Uterus (tissue), 4 donors: ENCODE data around the gene KRTAP5-1. TPM values are rescaled to one million over a fixed set of nuclear protein-coding genes. Genes with fewer than 3 reads are reported as not detected.
"Not testable (repeated sequence)": the region's sequence is repeated elsewhere in the genome, so short reads cannot be mapped to it uniquely, and the experiment has no call there.

Source experiments
- DNase-seq, 2 donors: peaks; one replicate each; pipeline ENCODE4 v3.0.0-alpha.2; 2019 to 2020
- H3K27ac ChIP-seq, 2 donors: fragments of 200-600 bp; sonication (generic); 1 replicate in 1 of 2; 2 replicates in 1 of 2; pipeline ENCODE4 v1.5.1; 2016 to 2018
- H3K27me3 ChIP-seq, 2 donors: fragments of 200-600 bp; sonication (generic); one replicate each; pipeline ENCODE4 v1.5.1; 2018 to 2019; ENCODE audit warnings: control low read depth in 1 of 2
- H3K36me3 ChIP-seq, 2 donors: fragments of 200-600 bp; sonication (generic); one replicate each; pipeline ENCODE4 v1.5.1; 2019; ENCODE audit warnings: control low read depth in 1 of 2
- H3K4me1 ChIP-seq, 2 donors: fragments of 200-600 bp; sonication (generic); one replicate each; pipeline ENCODE4 v1.5.1; 2018 to 2019; ENCODE audit warnings: control low read depth in 1 of 2
- H3K4me3 ChIP-seq, 2 donors: fragments of 200-600 bp; sonication (generic); 1 replicate in 1 of 2; 2 replicates in 1 of 2; pipeline ENCODE4 v1.5.1; 2018 to 2019; ENCODE audit warnings: mild to moderate bottlenecking in 1 of 2
- H3K9me3 ChIP-seq, 2 donors: fragments of 200-600 bp; sonication (generic); one replicate each; pipeline ENCODE4 v1.5.1; 2019; ENCODE audit warnings: control low read depth in 1 of 2
- POLR2A ChIP-seq, 2 donors: fragments of 450-650 bp; IDR thresholded peaks; one replicate each; pipeline ENCODE4 v1.6.1; 2016; ENCODE audit warnings: antibody characterized with exemption in 2 of 2, mild to moderate bottlenecking in 1 of 2, moderate library complexity in 1 of 2
- intact Hi-C: fragments of 100-400 bp; cut with DNase I; formaldehyde crosslinking; loops from one replicate; pipeline ENCODE4 v1.15.1; 2023; ENCODE audit warnings: low total_unique reads
- total RNA-seq, 4 donors: library from RNA; depleted of rRNA in 3 of 4; stranded (reverse); fragments of >200 nt in 3 of 4; gene quantifications; one replicate each; pipeline versions ENCODE4 v1.1.0 to v1.2.4, GENCODE V29; 2014 to 2023
- TF ChIP-seq, protein P1 (sequence below), 4 experiments: fragments of 200-600 bp in 2 of 4; fragments of 450-650 bp in 2 of 4; sonication (generic) in 2 of 4; IDR thresholded peaks; one replicate each; pipeline ENCODE4 v1.5.1; 2016 to 2019; ENCODE audit warnings: antibody characterized with exemption in 4 of 4, mild to moderate bottlenecking in 2 of 4, moderate library complexity in 1 of 4
- donor health status: DM: yes; HTN: yes; CAD: no.

Gene KRTAP5-1
- total RNA-seq, 4 donors from 2014 or later = not detected

DNA sequence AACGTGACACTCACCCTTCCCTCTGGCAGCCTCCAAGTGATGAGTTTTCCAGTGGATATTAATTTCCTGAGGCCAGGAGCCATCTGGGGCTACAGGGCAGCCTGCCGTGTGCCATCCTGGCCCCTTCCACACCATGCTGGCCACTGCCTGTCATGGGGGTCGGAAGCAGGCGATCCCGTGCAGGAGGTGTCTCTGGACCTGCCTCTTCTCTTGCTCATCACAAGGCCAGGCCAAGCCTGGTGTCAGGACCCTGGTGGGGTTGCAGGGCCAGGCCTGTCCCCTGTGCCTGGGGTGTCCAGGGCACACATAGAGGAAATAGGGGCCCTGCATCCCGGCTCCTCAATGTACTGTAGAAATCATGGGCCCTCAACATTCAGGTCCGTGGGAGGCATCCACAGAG lies 19.6 kb upstream of the KRTAP5-1 start:
- no peak for DNase-seq
- TF ChIP-seq POLR2A (IDR thresholded peaks at IDR 0.05) = no peak
- TF ChIP-seq, protein P1, sequence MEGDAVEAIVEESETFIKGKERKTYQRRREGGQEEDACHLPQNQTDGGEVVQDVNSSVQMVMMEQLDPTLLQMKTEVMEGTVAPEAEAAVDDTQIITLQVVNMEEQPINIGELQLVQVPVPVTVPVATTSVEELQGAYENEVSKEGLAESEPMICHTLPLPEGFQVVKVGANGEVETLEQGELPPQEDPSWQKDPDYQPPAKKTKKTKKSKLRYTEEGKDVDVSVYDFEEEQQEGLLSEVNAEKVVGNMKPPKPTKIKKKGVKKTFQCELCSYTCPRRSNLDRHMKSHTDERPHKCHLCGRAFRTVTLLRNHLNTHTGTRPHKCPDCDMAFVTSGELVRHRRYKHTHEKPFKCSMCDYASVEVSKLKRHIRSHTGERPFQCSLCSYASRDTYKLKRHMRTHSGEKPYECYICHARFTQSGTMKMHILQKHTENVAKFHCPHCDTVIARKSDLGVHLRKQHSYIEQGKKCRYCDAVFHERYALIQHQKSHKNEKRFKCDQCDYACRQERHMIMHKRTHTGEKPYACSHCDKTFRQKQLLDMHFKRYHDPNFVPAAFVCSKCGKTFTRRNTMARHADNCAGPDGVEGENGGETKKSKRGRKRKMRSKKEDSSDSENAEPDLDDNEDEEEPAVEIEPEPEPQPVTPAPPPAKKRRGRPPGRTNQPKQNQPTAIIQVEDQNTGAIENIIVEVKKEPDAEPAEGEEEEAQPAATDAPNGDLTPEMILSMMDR (IDR thresholded peaks at IDR 0.05) = no peak
- no peaks in the 10 kb centered on the region for H3K9me3 ChIP-seq
- H3K4me3 ChIP-seq = no peak overlapping the region
- no peak overlapping the region for H3K27ac ChIP-seq
- no peaks in the 10 kb centered on the region for H3K4me1 ChIP-seq
- intact Hi-C loops = no loop called here
- H3K27me3 ChIP-seq = no peaks in the 10 kb centered on the region
- H3K36me3 ChIP-seq = no peaks in the 10 kb centered on the region

DNA sequence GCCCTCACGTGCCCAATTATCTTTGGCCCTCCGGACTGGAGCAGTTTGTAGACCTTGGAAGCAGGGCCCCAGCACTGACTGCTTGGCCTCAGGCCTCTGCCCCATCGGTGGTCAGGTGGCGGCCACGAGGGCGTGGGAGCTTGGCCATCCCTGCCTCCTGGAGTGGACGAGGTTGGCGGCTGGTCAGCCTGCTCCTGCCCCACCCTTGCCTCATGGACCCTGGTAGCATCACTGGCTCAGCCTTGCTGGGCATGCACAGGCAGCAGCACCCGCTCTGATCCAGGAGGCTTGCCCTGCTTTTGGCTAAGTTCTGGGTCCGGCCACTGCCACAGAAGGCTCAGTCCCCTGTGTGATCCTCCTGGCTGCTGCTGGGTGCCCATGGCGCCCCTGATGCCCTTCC lies 19.1 kb upstream of the KRTAP5-1 start:
- Histone ChIP-seq H3K4me1 (no peaks in the 10 kb centered on the region), H3K4me3 (no peak overlapping the region), H3K36me3 (no peaks in the 10 kb centered on the region), H3K9me3 (no peaks in the 10 kb centered on the region), H3K27ac (no peak overlapping the region), H3K27me3 (no peaks in the 10 kb centered on the region)
- intact Hi-C loops = no loop called here
- no peak for DNase-seq
- no peak for TF ChIP-seq POLR2A (IDR thresholded peaks at IDR 0.05)
- TF ChIP-seq, protein P1 (IDR thresholded peaks at IDR 0.05) = no peak

DNA sequence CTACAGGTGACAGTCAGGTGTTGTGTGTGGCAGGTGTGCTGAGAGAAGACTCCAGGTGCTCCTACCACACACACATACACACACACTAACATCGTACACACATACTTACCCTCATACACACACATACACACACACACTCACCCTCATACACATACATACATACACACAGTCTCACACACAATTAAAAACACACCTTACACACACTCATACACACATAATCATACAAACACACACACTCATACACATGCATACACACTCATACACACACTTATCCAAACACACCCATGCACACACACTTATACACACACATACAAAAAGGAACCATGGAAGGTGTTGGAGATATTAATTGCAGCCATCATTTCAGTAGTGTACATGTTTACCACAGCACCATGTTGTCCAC lies 18.5 kb upstream of the KRTAP5-1 start:
- intact Hi-C loops = no loop called here
- Histone ChIP-seq H3K27ac (no peak overlapping the region), H3K4me1 (no peaks in the 10 kb centered on the region), H3K4me3 (no peak overlapping the region), H3K9me3 (no peaks in the 10 kb centered on the region), H3K27me3 (no peaks in the 10 kb centered on the region), H3K36me3 (no peaks in the 10 kb centered on the region)
- no peak for TF ChIP-seq POLR2A (IDR thresholded peaks at IDR 0.05)
- TF ChIP-seq, protein P1 (IDR thresholded peaks at IDR 0.05) = no peak
- DNase-seq = no peak

DNA sequence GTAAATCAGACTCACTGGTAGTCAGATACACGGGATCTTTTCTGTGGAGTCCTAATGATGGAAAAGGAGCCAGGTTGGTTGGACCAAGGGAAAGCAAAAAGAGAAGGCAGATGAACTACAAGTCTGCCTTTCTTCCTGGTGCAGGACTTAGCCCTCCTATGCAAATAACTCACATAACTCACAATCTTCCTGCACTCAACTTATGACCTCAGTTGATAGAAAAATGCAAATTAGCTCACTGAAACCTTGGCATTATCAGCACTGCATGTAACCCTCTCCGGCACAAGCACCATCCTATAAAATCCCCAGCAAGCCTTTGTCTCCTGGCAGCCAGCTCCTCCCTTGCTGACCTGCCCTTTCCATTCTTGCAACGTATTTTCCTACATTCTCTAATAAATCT lies 16.6 kb upstream of the KRTAP5-1 start:
- H3K4me3 ChIP-seq, H3K36me3 ChIP-seq, H3K27ac ChIP-seq, H3K4me1 ChIP-seq, DNase-seq, H3K27me3 ChIP-seq, intact Hi-C loops, H3K9me3 ChIP-seq: not testable (repeated sequence)

DNA sequence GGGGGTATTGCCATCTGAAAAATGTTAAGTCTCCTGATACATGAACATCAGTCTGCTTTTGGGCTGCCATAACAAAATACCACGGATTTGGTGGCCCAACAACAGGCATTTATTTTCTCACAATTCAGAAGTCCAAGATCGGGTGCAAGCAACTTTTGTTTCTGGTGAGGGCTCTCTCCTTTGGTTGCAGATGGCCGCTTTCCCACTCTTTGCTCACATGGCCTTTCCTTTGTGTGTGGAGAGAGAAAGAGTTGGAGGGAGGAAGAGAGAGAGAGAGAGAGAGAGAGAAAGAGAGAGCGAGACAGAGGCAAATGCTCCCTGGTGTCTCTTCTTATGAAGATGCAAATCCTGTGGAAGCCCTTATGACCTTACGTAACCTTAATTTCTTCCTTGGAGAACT lies 15.5 kb upstream of the KRTAP5-1 start:
- Histone ChIP-seq H3K27ac (no peak overlapping the region), H3K4me1 (no peaks in the 10 kb centered on the region), H3K27me3 (no peaks in the 10 kb centered on the region), H3K9me3 (no peaks in the 10 kb centered on the region), H3K4me3 (no peak overlapping the region), H3K36me3 (no peaks in the 10 kb centered on the region)
- intact Hi-C loops = no loop called here
- DNase-seq = no peak
- TF ChIP-seq, protein P1 (IDR thresholded peaks at IDR 0.05) = no peak
- no peak for TF ChIP-seq POLR2A (IDR thresholded peaks at IDR 0.05)

DNA sequence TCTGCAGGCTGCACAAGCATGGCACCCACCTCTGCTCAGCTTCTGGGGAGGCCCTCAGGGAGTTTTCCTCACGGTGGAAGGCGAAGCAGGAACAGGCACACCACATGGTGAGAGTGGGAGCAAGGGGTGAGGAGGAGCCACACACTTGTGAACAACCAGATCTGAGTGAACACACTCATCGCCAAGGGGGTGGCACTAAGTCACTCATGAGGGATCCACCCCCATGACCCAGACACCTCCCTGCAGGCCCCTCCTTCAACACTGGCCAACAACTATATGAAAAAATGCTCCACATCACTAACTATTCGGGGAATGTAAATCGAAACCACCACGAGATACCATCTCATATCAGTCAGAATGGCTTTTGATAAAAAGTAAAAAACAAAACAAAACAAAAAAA lies 13.7 kb upstream of the KRTAP5-1 start:
- Histone ChIP-seq H3K36me3 (no peaks in the 10 kb centered on the region), H3K4me1 (no peaks in the 10 kb centered on the region), H3K4me3 (no peak overlapping the region), H3K27ac (no peak overlapping the region), H3K27me3 (no peaks in the 10 kb centered on the region), H3K9me3 (no peaks in the 10 kb centered on the region)
- TF ChIP-seq POLR2A (IDR thresholded peaks at IDR 0.05) = no peak
- TF ChIP-seq, protein P1 (IDR thresholded peaks at IDR 0.05) = no peak
- intact Hi-C loops = no loop called here
- DNase-seq = no peak

DNA sequence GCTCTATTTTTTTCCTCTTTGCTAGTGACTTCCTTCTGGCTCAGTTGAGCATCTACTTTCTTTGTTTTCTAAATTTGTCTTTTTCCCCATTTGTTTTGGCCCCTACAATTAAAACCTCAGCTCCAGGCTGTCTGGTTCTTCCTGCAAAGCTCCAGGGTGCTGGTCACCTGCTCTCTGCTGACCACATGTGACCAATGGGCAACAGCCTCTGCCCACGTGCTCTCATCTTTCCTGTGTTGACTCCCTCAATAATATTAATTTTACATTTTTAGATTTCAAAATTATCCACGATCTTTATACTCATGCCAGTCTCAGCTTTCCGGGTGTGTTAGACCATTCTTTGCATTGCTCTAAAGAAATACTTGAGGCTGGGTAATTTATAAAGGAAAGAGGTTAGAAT lies 13.3 kb upstream of the KRTAP5-1 start:
- H3K4me1 ChIP-seq, DNase-seq, H3K9me3 ChIP-seq, H3K4me3 ChIP-seq, H3K36me3 ChIP-seq, H3K27ac ChIP-seq, H3K27me3 ChIP-seq, intact Hi-C loops: not testable (repeated sequence)
